PC-9 (cell line): ENCODE data around the gene COL4A5.

ENCODE experiments used
- CTCF ChIP-seq: fragments of 200-600 bp; sonication (generic); conservative IDR thresholded peaks from 2 replicates; pipeline ENCODE4 v1.6.1; 2017; ENCODE audit warnings: mixed run types, antibody characterized with exemption, mild to moderate bottlenecking, moderate library complexity
- EZH2 ChIP-seq: fragments of 200-600 bp; sonication (generic); IDR thresholded peaks from 2 replicates; pipeline ENCODE4 v1.8.0; 2017; ENCODE audit warnings: antibody characterized with exemption, low read depth

- no peak for TF ChIP-seq CTCF
- no peak for TF ChIP-seq EZH2
Measured at GRCh38 chrX:108731153-108731552, 291.5 kb downstream of the COL4A5 start.
